Stimulated activated naive CD8-positive, alpha-beta T cell treated with anti-CD3 and anti-CD28 coated beads, Interleukin-15, amount 100 ng/mL, for 72 hours (primary cell): ENCODE measurements around the gene KCNN3.
A peak's percentile ranks its signal among the peaks of the same experiment; 100 is the strongest.
"Not testable (repeated sequence)": the region's sequence is repeated elsewhere in the genome, so short reads cannot be mapped to it uniquely, and the experiment has no call there.

Experiments used
- ATAC-seq: fragments of 150-1000 bp; cut with Tn5 transposase; 2 replicates; pipeline ENCODE4 v1.10.0; 2021; ENCODE audit warnings: mild to moderate bottlenecking, moderate library complexity
- DNase-seq, 2 donors: peaks; one replicate each; pipeline ENCODE4 v3.0.0; 2021 to 2022
- H3K27ac Mint-ChIP-seq, 2 donors: one replicate each; pipeline ENCODE4 v1.8.0; 2022; ENCODE audit warnings: mild to moderate bottlenecking in 2 of 2, mixed read lengths in 2 of 2, moderate library complexity in 2 of 2
- H3K27me3 Mint-ChIP-seq: one replicate; pipeline ENCODE4 v1.8.0; 2022; ENCODE audit warnings: mixed read lengths
- H3K4me1 Mint-ChIP-seq: one replicate; pipeline ENCODE4 v1.8.0; 2022; ENCODE audit warnings: mild to moderate bottlenecking, mixed read lengths
- H3K4me3 Mint-ChIP-seq, 2 donors: one replicate each; pipeline ENCODE4 v1.8.0; 2022; ENCODE audit warnings: mild to moderate bottlenecking in 2 of 2, mixed read lengths in 2 of 2, moderate library complexity in 1 of 2
- H3K9me3 Mint-ChIP-seq, 2 donors: one replicate each; pipeline ENCODE4 v1.8.0; 2022; ENCODE audit warnings: mixed read lengths in 2 of 2

Gene KCNN3

DNA sequence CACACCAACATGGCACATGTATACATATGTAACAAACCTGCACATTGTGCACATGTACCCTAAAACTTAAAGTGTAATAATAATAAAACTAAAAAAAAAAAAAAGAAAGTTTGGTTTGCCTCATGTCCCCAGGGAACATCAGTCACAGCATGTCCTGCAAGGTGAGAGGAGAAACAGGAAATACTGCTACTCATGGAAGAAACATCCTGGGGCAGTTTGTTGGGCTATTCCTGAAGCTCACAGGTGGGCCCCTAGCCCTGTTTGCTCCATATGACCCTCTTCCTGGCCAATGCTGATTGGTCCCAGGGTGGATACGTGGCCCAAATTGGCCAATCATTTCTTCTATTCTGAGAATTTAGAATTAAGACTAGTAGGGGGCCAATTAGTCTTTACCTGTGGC lies 158.7 kb downstream of the KCNN3 start:
- H3K27ac Mint-ChIP-seq, result no peak overlapping the region
- ATAC-seq, result no peak
- peaks cover 13% of the 10 kb centered on the region for H3K4me1 Mint-ChIP-seq
- no peaks in the 10 kb centered on the region for H3K9me3 Mint-ChIP-seq
- no peak overlapping the region for H3K4me3 Mint-ChIP-seq
- H3K27me3 Mint-ChIP-seq, result peaks cover 8% of the 10 kb centered on the region
- DNase-seq, result no peak

DNA sequence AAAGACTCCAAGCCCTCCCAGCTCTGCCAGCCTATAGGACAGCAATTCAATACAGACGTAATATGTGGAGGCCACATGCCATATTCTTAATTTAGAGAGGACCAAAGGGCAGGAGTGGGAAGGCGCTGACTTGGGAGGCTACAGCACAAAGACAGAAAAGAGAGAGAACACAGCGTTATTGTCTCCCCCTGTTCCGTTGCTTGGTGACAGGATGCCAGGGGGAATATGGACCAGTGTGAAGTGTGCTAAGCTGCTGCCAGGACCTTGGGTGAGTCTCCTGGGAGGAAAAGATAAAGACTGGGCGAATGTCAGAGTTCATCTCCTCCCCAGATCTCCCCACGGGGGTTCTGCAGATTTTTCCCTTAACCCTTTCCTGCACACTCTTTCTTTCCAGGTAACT lies 160.0 kb downstream of the KCNN3 start:
- no peaks in the 10 kb centered on the region for H3K9me3 Mint-ChIP-seq
- no peak overlapping the region for H3K27ac Mint-ChIP-seq
- no peak for DNase-seq
- peaks cover 8% of the 10 kb centered on the region for H3K4me1 Mint-ChIP-seq
- ATAC-seq, result no peak
- no peak overlapping the region for H3K4me3 Mint-ChIP-seq
- peaks cover 8% of the 10 kb centered on the region for H3K27me3 Mint-ChIP-seq

- H3K4me3 Mint-ChIP-seq, result no peak overlapping the region
- H3K27ac Mint-ChIP-seq, result no peak overlapping the region
- ATAC-seq (no peak), DNase-seq (no peak)
- H3K4me1 Mint-ChIP-seq, result peaks cover 8% of the 10 kb centered on the region
- no peaks in the 10 kb centered on the region for H3K9me3 Mint-ChIP-seq
- H3K27me3 Mint-ChIP-seq, result peaks cover 8% of the 10 kb centered on the region
Measured at GRCh38 chr1:154707901-154708463, 162.1 kb downstream of the KCNN3 start.

DNA sequence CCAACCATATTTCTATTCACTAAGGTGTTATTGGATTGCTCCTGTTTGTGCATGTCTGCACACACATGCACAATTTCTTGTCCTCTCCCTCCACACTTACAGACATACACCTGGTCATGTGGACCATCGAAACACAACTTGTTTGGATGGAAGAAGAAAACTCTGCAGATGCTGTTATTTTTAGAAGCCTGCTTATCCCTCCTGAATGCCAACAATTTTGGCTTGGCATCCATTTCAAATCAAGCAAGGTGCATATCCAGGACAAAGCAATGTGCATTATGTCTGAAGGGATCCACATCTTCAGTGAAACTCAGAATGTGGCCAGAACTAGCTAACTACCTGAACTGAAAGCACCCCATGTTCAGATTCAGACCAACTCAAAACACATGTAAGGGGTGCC lies 163.2 kb downstream of the KCNN3 start:
- Mint-ChIP-seq H3K27ac (no peak overlapping the region), H3K9me3 (no peaks in the 10 kb centered on the region), H3K27me3 (peaks cover 8% of the 10 kb centered on the region), H3K4me1 (peaks cover 2% of the 10 kb centered on the region), H3K4me3 (no peak overlapping the region)
- ATAC-seq, result no peak
- no peak for DNase-seq

DNA sequence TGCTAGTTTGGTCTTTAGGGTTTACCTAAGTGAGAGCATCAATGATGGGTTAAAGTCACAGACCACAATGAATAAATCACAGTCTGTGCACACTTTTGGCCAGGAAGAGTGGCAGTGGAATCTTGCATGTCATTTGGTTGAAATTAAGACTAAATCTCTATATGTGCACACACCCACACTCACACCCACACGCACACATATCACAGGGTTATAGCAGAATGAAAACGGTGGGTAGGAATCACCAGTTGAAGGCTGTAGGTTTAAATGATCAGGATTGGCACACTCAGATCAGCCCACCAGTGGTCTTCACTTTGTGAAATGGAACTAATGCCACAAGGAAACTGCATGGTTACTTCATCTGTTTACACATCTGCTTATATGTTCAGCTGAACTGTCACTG lies 164.5 kb downstream of the KCNN3 start:
- no peaks in the 10 kb centered on the region for H3K9me3 Mint-ChIP-seq
- H3K27ac Mint-ChIP-seq, result no peak overlapping the region
- no peak overlapping the region for H3K4me3 Mint-ChIP-seq
- ATAC-seq (no peak), DNase-seq (no peak)
- no peaks in the 10 kb centered on the region for H3K4me1 Mint-ChIP-seq
- H3K27me3 Mint-ChIP-seq, result peaks cover 8% of the 10 kb centered on the region

DNA sequence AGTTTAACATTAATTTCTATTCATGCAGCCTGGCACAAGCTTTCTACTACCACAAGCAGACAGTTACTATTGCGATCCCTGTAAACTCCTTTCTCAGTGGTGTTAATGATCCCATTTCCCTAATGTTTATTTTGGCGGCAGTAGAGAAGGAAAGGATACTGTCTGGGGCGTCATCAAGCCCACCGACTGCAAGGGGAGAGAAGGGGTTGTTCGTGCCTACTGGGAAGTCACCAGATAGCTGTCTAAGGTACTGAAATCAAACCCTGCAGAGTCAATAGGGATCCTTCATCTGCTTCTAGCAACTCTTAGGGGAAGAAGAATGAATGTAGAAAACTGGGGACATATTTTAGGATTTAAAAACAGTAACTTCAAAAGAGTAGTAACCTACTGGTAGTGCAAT lies 166.9 kb downstream of the KCNN3 start:
- Mint-ChIP-seq H3K4me3 (no peak overlapping the region), H3K27ac (no peak overlapping the region), H3K27me3 (peaks cover 8% of the 10 kb centered on the region), H3K4me1 (peaks cover 7% of the 10 kb centered on the region), H3K9me3 (no peaks in the 10 kb centered on the region)
- DNase-seq (no peak), ATAC-seq (no peak)

DNA sequence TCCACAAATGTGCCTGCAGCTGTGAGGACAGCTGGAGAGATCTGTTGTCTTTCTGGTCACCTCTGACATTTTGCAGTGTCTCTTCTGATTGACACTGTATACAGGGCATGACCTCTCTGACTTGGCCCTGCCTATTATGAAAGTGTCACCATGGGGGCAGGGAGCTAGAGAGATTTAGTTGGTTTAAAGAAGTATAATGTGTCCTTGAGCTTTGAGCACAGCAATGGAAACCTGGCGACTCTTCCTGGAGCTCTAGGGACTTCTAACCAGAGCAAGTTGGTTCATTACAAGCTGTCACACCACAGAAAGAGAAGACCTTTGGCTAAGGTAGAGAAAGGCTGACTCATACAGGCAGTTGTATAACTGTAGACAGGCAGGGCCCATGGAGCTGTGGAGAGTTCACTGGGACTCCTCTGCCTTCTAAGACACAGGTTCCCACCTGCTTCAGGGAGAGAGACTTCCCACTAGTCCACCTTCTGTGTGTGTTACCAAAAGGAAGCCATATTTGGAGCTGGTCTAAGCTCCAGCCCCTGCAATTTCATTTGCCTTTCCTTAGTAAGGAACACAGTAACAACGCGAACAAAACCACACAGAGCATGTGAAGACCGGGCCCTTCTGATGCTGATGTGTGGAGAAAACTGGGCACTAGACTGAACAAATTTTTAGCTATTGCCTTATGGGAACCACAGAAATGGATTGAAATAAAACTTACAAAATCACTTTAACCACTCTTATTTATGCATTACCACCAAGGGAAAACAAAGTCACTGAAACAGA lies 171.6 kb downstream of the KCNN3 start:
- Mint-ChIP-seq H3K27me3 (peaks cover 18% of the 10 kb centered on the region), H3K9me3 (no peaks in the 10 kb centered on the region), H3K4me3 (no peak overlapping the region), H3K4me1 (peaks cover 8% of the 10 kb centered on the region), H3K27ac (no peak overlapping the region)
- DNase-seq (peak in 1 of 2 donors; percentile 41), ATAC-seq (peak; percentile 99)

DNA sequence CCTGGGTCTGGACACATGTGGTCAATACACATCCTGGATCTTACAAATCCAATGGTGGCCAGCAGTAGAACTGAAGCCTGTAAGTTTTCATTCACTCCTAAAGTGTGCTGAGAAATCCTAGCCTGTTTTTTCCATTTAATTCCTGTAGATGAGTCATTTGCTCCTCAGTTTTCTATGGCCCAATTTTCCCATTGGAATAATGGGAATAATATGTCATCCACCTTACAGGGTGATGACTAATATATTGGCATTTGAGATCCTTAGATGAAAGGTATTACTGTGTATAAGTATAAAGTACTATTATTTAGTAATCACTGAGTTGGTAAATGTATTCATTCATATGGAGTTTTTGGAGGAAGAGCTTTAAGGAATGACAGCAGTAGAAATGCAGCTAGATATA lies 172.4 kb downstream of the KCNN3 start:
- no peak for ATAC-seq
- H3K9me3 Mint-ChIP-seq, result no peaks in the 10 kb centered on the region
- no peak for DNase-seq
- peaks cover 8% of the 10 kb centered on the region for H3K4me1 Mint-ChIP-seq
- peaks cover 25% of the 10 kb centered on the region for H3K27me3 Mint-ChIP-seq
- peak overlapping the region in 1 of 2 donors; percentile 85 for H3K27ac Mint-ChIP-seq
- no peak overlapping the region for H3K4me3 Mint-ChIP-seq

- Mint-ChIP-seq H3K4me3 (no peak overlapping the region), H3K4me1 (peaks cover 8% of the 10 kb centered on the region), H3K27ac (peak overlapping the region in 1 of 2 donors; percentile 36), H3K27me3 (peaks cover 26% of the 10 kb centered on the region), H3K9me3 (no peaks in the 10 kb centered on the region)
- DNase-seq (no peak), ATAC-seq (no peak)
Measured at GRCh38 chr1:154696456-154696855, 173.6 kb downstream of the KCNN3 start.

DNA sequence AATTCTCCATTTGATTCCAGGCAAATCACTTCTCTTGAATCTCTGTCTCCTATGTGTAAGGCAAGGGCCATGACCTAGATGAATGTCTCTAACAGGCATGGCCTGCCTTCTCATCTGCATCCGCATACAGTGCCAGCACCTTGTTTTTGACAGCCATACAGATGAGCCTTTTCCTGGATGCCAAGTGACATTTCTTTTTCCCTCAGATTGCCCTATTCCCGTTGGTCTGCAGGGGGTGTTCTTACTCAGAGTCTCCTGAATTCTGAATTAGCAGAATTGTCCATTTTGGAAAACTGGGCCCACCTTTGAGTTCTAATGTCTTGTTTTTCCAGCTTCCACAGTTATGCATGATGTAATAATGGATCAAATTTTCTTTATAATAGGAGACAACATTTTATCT lies 174.1 kb downstream of the KCNN3 start:
- no peaks in the 10 kb centered on the region for H3K9me3 Mint-ChIP-seq

DNA sequence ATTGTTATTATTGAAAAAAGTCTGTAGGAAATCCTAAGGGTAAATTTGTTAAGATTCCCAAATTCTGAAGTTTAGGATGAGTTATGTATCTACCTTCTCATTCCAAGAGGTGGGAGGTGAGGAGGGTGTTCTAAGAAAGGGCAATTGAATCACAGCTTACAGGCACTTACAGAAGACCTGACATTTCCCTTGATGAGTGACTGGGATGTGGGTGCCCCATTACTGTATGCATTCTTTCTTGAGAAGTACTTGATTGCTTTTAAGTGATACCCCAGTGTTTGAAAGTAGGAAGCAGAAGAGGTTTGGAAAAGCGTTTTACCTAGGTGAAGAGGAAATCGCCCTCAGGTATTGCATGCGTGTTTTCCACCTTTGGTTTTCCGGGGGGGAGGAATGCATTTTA lies 175.1 kb downstream of the KCNN3 start:
- H3K27ac Mint-ChIP-seq, result no peak overlapping the region
- peaks cover 8% of the 10 kb centered on the region for H3K4me1 Mint-ChIP-seq
- H3K27me3 Mint-ChIP-seq, result peaks cover 26% of the 10 kb centered on the region
- H3K9me3 Mint-ChIP-seq, result no peaks in the 10 kb centered on the region
- no peak overlapping the region for H3K4me3 Mint-ChIP-seq
- no peak for ATAC-seq
- DNase-seq, result no peak

More for the DNA sequence above, 174.1 kb downstream of the KCNN3 start:
- Mint-ChIP-seq H3K4me3 (no peak overlapping the region), H3K27me3 (peaks cover 26% of the 10 kb centered on the region), H3K4me1 (peaks cover 8% of the 10 kb centered on the region), H3K27ac (no peak overlapping the region)
- no peak for DNase-seq
- no peak for ATAC-seq

DNA sequence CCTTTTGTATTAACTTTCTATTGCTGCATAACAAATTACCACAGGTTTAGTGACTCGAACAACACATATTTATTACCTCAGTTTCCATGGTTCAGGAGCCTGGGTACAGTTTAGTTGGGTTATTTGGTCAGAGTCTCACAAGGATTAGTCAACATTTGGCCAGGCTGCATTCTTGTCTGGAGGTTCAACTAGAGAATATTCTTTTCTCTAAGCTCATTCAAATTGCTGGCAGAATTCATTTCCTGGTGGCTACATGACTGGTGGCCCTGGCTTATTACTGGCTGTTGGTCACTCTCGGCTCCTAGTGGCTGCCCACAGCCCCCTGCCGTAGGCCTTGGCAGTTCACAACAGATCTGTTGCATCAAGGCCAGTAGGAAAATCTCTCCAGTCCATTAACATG lies 181.0 kb downstream of the KCNN3 start:
- H3K4me1 Mint-ChIP-seq, result no peaks in the 10 kb centered on the region
- H3K9me3 Mint-ChIP-seq, result no peaks in the 10 kb centered on the region
- ATAC-seq (no peak), DNase-seq (no peak)
- H3K4me3 Mint-ChIP-seq, result no peak overlapping the region
- H3K27ac Mint-ChIP-seq, result no peak overlapping the region
- H3K27me3 Mint-ChIP-seq, result peaks cover 8% of the 10 kb centered on the region

- no peaks in the 10 kb centered on the region for H3K4me1 Mint-ChIP-seq
- H3K27ac Mint-ChIP-seq, result no peak overlapping the region
- H3K9me3 Mint-ChIP-seq, result no peaks in the 10 kb centered on the region
- DNase-seq (no peak), ATAC-seq (no peak)
- no peaks in the 10 kb centered on the region for H3K27me3 Mint-ChIP-seq
- H3K4me3 Mint-ChIP-seq, result no peak overlapping the region
Measured at GRCh38 chr1:154686507-154686906, 183.6 kb downstream of the KCNN3 start.

GRCh38 chr1:154683820-154684219 lies 186.3 kb downstream of the KCNN3 start:
- no peaks in the 10 kb centered on the region for H3K9me3 Mint-ChIP-seq
- no peak for ATAC-seq
- no peak for DNase-seq
- H3K27ac Mint-ChIP-seq, result peak overlapping the region in 1 of 2 donors; percentile 3
- H3K4me3 Mint-ChIP-seq, result no peak overlapping the region
- H3K4me1 Mint-ChIP-seq, result peaks cover 6% of the 10 kb centered on the region
- H3K27me3 Mint-ChIP-seq, result no peaks in the 10 kb centered on the region

- no peak for DNase-seq
- Mint-ChIP-seq H3K27me3 (no peaks in the 10 kb centered on the region), H3K4me1 (peaks cover 6% of the 10 kb centered on the region), H3K9me3 (no peaks in the 10 kb centered on the region), H3K4me3 (no peak overlapping the region), H3K27ac (no peak overlapping the region)
- no peak for ATAC-seq
Measured at GRCh38 chr1:154682254-154682653, 187.8 kb downstream of the KCNN3 start.

GRCh38 chr1:154677844-154678243 lies 192.2 kb downstream of the KCNN3 start:
- H3K4me1 Mint-ChIP-seq, result peaks cover 14% of the 10 kb centered on the region
- DNase-seq, H3K4me3 Mint-ChIP-seq, H3K9me3 Mint-ChIP-seq, ATAC-seq, H3K27me3 Mint-ChIP-seq, H3K27ac Mint-ChIP-seq: not testable (repeated sequence)

DNA sequence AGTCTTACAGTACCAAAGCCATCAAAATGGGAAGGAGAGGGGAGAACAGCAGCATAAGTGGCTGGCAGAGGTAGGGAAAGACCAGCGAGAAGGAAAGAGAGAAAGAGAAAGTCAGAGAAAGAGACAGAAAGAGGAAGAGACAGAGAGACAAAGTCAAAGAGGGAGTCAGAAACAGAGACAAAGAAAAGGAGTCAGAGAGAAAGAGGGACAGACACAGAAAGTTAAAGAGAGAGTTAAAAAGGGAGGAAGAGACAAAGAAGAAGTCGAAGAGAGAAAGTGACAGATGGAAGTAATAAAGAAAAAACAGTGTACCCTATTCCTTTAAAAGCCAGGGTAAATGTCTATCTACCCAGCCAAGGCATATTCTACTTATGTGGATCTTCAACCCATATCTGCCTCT lies 193.2 kb downstream of the KCNN3 start:
- H3K4me3 Mint-ChIP-seq, H3K27me3 Mint-ChIP-seq, ATAC-seq, DNase-seq, H3K9me3 Mint-ChIP-seq: not testable (repeated sequence)
- Mint-ChIP-seq H3K27ac (peak overlapping the region in 1 of 2 donors; percentile 54), H3K4me1 (peaks cover 24% of the 10 kb centered on the region)
